ENCODE data around the gene ASPG.

ASPG gene

GRCh38 chr14:104099096-104100041 is 13.9 kb downstream of the ASPG start:
- no peak for DNase-seq (ENCODE audit: extremely low read depth, insufficient read length)
- no peak for TF ChIP-seq CTCF (IDR thresholded peaks at IDR 0.05; ENCODE audit: insufficient read depth, low read length, poor library complexity, severe bottlenecking)
- H3K27me3 ChIP-seq (replicated peaks; ENCODE audit: control insufficient read depth, insufficient read depth, low read length), result no peaks in the 10 kb centered on the region
- no peaks in the 10 kb centered on the region for H3K36me3 ChIP-seq (ENCODE audit: control insufficient read depth, insufficient read depth, low read length)
- no peak overlapping the region for H3K4me3 ChIP-seq (replicated peaks; ENCODE audit: low read depth, low read length)

GRCh38 chr14:104100171-104101085 is 14.9 kb downstream of the ASPG start:
- DNase-seq (ENCODE audit: extremely low read depth, insufficient read length), result no peak
- no peak for TF ChIP-seq CTCF (IDR thresholded peaks at IDR 0.05; ENCODE audit: insufficient read depth, low read length, poor library complexity, severe bottlenecking)
- Histone ChIP-seq H3K4me3 (replicated peaks; ENCODE audit: low read depth, low read length) (no peak overlapping the region), H3K36me3 (ENCODE audit: control insufficient read depth, insufficient read depth, low read length) (no peaks in the 10 kb centered on the region), H3K27me3 (replicated peaks; ENCODE audit: control insufficient read depth, insufficient read depth, low read length) (no peaks in the 10 kb centered on the region)

DNA sequence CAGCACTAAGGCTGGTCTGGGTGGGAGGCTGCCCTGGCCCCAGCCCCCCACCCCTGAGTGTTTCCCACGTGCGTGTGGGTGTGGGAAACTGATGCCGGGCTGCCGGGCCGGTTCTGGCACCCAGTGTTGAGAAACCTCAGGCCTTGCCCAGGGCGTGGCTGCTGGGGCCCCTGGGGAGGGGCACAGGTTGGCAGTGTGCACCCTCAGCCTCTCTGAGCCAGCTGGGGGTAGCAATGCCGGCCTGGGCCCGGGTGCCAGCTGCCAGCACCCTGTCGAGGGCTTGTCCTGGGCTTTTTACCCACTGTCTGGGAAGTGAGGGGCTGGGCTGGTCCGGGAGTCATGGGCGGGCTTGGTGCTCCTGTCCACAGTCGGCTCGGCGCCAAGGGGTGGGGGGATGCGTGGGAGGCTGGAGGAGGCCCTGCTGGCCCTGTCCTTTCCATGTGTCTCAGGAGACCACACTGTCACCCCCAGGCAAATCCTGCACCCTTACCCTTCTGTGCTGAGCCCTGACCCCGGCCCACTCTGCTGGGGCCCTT is 15.7 kb downstream of the ASPG start:
- Histone ChIP-seq H3K4me3 (replicated peaks; ENCODE audit: low read depth, low read length) (no peak overlapping the region), H3K36me3 (ENCODE audit: control insufficient read depth, insufficient read depth, low read length) (no peaks in the 10 kb centered on the region), H3K27me3 (replicated peaks; ENCODE audit: control insufficient read depth, insufficient read depth, low read length) (no peaks in the 10 kb centered on the region)
- DNase-seq (ENCODE audit: extremely low read depth, insufficient read length), result no peak
- TF ChIP-seq CTCF (IDR thresholded peaks at IDR 0.05; ENCODE audit: insufficient read depth, low read length, poor library complexity, severe bottlenecking), result no peak

DNA sequence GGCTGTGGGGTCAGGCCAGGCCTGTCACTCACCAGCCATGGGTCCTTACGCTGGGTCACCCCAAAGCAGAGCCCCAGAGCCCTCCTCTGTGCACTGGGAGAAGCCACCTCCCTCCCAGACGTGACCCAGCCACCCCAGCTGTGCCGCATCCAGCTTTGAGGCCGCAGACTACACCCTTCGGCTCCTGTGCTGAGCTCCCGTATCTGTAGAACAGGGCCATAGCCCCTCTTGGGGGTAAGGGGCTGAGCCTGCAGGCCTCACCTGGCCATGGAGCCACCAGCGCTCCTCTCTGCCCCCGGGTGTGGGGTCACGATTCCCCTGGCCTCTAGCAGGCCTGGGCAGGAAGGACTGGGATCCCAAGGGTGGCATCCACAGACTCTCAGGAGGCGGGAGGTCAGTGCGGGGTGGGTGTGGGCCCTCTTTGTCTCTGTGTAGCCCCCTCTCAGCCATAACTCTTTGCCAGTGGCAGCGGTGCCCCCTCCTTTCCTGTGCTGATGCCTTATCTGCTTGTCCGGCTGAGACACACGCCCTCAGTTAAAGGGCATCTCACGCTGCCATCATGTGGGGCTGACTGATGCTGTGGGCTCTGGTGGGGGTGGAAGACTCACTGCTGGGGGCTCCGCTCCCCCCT is 16.3 kb downstream of the ASPG start:
- H3K27me3 ChIP-seq (replicated peaks; ENCODE audit: control insufficient read depth, insufficient read depth, low read length), result no peaks in the 10 kb centered on the region
- no peak for DNase-seq (ENCODE audit: extremely low read depth, insufficient read length)
- no peaks in the 10 kb centered on the region for H3K36me3 ChIP-seq (ENCODE audit: control insufficient read depth, insufficient read depth, low read length)
- H3K4me3 ChIP-seq (replicated peaks; ENCODE audit: low read depth, low read length), result no peak overlapping the region
- TF ChIP-seq CTCF (IDR thresholded peaks at IDR 0.05; ENCODE audit: insufficient read depth, low read length, poor library complexity, severe bottlenecking), result no peak

DNA sequence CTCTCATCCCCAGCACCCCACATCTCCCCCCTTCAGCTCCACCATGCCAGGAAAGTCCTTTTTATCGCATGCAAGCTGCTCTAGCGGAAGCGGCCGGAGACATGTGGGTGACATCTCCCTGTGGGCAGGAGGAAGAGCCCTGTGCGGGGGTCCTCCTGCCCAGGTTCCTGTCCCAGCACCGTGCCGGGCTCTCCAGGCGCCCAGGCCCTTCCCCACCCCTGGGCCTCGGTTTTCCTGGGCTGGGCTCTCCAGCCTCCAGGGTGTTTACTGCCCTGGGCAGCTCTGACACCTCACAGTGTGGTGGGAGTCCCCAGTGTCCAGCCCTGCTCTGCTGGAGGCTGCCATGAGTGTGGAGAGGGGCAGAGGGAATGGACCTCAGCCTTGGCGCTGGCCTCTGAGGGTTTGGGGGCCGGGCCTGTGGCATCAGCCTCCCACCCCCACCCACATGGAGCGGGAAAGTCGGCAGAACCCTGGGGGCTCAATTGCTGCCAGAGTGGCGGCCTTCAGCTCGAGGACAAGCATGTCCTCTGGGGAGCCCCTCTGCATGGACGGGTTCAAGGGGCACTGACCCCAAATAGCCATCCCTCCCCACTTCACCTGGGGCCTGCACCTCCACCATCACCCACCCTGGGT is 16.9 kb downstream of the ASPG start:
- H3K4me3 ChIP-seq (replicated peaks; ENCODE audit: low read depth, low read length), result no peak overlapping the region
- no peak for DNase-seq (ENCODE audit: extremely low read depth, insufficient read length)
- H3K27me3 ChIP-seq (replicated peaks; ENCODE audit: control insufficient read depth, insufficient read depth, low read length), result no peaks in the 10 kb centered on the region
- H3K36me3 ChIP-seq (ENCODE audit: control insufficient read depth, insufficient read depth, low read length), result no peaks in the 10 kb centered on the region
- TF ChIP-seq CTCF (IDR thresholded peaks at IDR 0.05; ENCODE audit: insufficient read depth, low read length, poor library complexity, severe bottlenecking), result no peak
